ENCODE results near the gene FKBP5.
A peak's percentile ranks its signal among the peaks of the same experiment; 100 is the strongest.

FKBP5 gene

GRCh38 chr6:35723587-35723986 lies 34.9 kb upstream of the FKBP5 start:
- Histone ChIP-seq H3K9me3 (ENCODE audit: control insufficient read depth, low read length) (no peaks in the 10 kb centered on the region), H3K27ac (ENCODE audit: insufficient read depth, low read depth, low read length, poor library complexity, severe bottlenecking) (no peak overlapping the region), H3K4me1 (ENCODE audit: control insufficient read depth, insufficient read depth, low read length) (peaks cover 53% of the 10 kb centered on the region), H3K36me3 (ENCODE audit: control insufficient read depth, insufficient read depth, low read length) (no peaks in the 10 kb centered on the region), H3K27me3 (ENCODE audit: control insufficient read depth, insufficient read depth, low read length, poor library complexity, severe bottlenecking) (no peaks in the 10 kb centered on the region), H3K4me3 (ENCODE audit: insufficient read depth, low read depth, low read length) (no peak overlapping the region)
- 91 to 95% methylated on average over 2 of the region's 2 CpGs for WGBS, 2 experiments

- Histone ChIP-seq H3K27ac (ENCODE audit: insufficient read depth, low read depth, low read length, poor library complexity, severe bottlenecking) (no peak overlapping the region), H3K9me3 (ENCODE audit: control insufficient read depth, low read length) (no peaks in the 10 kb centered on the region), H3K4me1 (ENCODE audit: control insufficient read depth, insufficient read depth, low read length) (peaks cover 52% of the 10 kb centered on the region), H3K27me3 (ENCODE audit: control insufficient read depth, insufficient read depth, low read length, poor library complexity, severe bottlenecking) (no peaks in the 10 kb centered on the region), H3K4me3 (ENCODE audit: insufficient read depth, low read depth, low read length) (no peak overlapping the region), H3K36me3 (ENCODE audit: control insufficient read depth, insufficient read depth, low read length) (no peaks in the 10 kb centered on the region)
- 90 to 92% methylated on average over 10 of the region's 10 CpGs for WGBS, 2 experiments
Measured at GRCh38 chr6:35722121-35722761, 33.5 kb upstream of the FKBP5 start.

GRCh38 chr6:35719830-35720733 lies 31.4 kb upstream of the FKBP5 start:
- H3K27me3 ChIP-seq (ENCODE audit: control insufficient read depth, insufficient read depth, low read length, poor library complexity, severe bottlenecking) = no peaks in the 10 kb centered on the region
- no peaks in the 10 kb centered on the region for H3K9me3 ChIP-seq (ENCODE audit: control insufficient read depth, low read length)
- 27 to 31% methylated on average over 21 of the region's 21 CpGs for WGBS, 2 experiments
- peak overlapping the region; percentile 6 for H3K4me3 ChIP-seq (ENCODE audit: insufficient read depth, low read depth, low read length)
- H3K4me1 ChIP-seq (ENCODE audit: control insufficient read depth, insufficient read depth, low read length) = peaks cover 30% of the 10 kb centered on the region
- H3K36me3 ChIP-seq (ENCODE audit: control insufficient read depth, insufficient read depth, low read length) = no peaks in the 10 kb centered on the region
- H3K27ac ChIP-seq (ENCODE audit: insufficient read depth, low read depth, low read length, poor library complexity, severe bottlenecking) = peak overlapping the region; percentile 63

- Histone ChIP-seq H3K27me3 (ENCODE audit: control insufficient read depth, insufficient read depth, low read length, poor library complexity, severe bottlenecking) (no peaks in the 10 kb centered on the region), H3K36me3 (ENCODE audit: control insufficient read depth, insufficient read depth, low read length) (no peaks in the 10 kb centered on the region), H3K9me3 (ENCODE audit: control insufficient read depth, low read length) (no peaks in the 10 kb centered on the region), H3K4me1 (ENCODE audit: control insufficient read depth, insufficient read depth, low read length) (peaks cover 24% of the 10 kb centered on the region), H3K27ac (ENCODE audit: insufficient read depth, low read depth, low read length, poor library complexity, severe bottlenecking) (peak overlapping the region; percentile 63), H3K4me3 (ENCODE audit: insufficient read depth, low read depth, low read length) (no peak overlapping the region)
- WGBS, 2 experiments = 80 to 92% methylated on average over 5 of the region's 5 CpGs
Measured at GRCh38 chr6:35719404-35719829, 30.7 kb upstream of the FKBP5 start.

DNA sequence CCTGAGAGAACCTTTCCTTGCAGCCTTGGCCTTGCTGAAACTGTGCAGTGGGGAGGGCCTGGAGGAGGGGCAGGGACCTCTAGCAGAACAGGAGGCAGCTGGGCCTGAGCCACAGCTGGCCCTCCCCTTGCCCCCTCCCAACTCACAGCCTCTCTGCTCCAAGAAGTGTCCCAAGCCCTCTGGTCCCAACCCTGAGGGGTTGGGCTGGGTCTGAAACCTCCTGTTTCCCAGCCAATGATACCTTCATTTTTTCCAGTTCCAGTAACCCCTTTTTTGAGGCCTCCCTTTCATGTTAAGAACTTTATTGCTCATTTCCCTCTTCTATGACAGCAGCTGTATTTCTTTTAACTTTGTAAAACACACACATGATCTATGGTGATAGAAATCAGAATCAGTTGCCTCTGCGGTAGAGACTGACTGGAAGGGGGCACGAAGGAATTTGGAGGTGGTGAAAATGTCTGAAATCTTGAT lies 30.2 kb upstream of the FKBP5 start:
- 90 to 94% methylated on average over 2 of the region's 2 CpGs for whole genome bisulfite sequencing, 2 experiments
- no peaks in the 10 kb centered on the region for H3K9me3 ChIP-seq (ENCODE audit: control insufficient read depth, low read length)
- H3K27ac ChIP-seq (ENCODE audit: insufficient read depth, low read depth, low read length, poor library complexity, severe bottlenecking) = no peak overlapping the region
- no peaks in the 10 kb centered on the region for H3K36me3 ChIP-seq (ENCODE audit: control insufficient read depth, insufficient read depth, low read length)
- H3K27me3 ChIP-seq (ENCODE audit: control insufficient read depth, insufficient read depth, low read length, poor library complexity, severe bottlenecking) = no peaks in the 10 kb centered on the region
- H3K4me1 ChIP-seq (ENCODE audit: control insufficient read depth, insufficient read depth, low read length) = peaks cover 22% of the 10 kb centered on the region
- H3K4me3 ChIP-seq (ENCODE audit: insufficient read depth, low read depth, low read length) = no peak overlapping the region

- Histone ChIP-seq H3K36me3 (ENCODE audit: control insufficient read depth, insufficient read depth, low read length) (no peaks in the 10 kb centered on the region), H3K27ac (ENCODE audit: insufficient read depth, low read depth, low read length, poor library complexity, severe bottlenecking) (no peak overlapping the region), H3K4me1 (ENCODE audit: control insufficient read depth, insufficient read depth, low read length) (peaks cover 22% of the 10 kb centered on the region), H3K9me3 (ENCODE audit: control insufficient read depth, low read length) (no peaks in the 10 kb centered on the region), H3K27me3 (ENCODE audit: control insufficient read depth, insufficient read depth, low read length, poor library complexity, severe bottlenecking) (no peaks in the 10 kb centered on the region), H3K4me3 (ENCODE audit: insufficient read depth, low read depth, low read length) (no peak overlapping the region)
- 67% methylated on average over 4 of the region's 4 CpGs for WGBS, 2 experiments
Measured at GRCh38 chr6:35718375-35718736, 29.6 kb upstream of the FKBP5 start.

DNA sequence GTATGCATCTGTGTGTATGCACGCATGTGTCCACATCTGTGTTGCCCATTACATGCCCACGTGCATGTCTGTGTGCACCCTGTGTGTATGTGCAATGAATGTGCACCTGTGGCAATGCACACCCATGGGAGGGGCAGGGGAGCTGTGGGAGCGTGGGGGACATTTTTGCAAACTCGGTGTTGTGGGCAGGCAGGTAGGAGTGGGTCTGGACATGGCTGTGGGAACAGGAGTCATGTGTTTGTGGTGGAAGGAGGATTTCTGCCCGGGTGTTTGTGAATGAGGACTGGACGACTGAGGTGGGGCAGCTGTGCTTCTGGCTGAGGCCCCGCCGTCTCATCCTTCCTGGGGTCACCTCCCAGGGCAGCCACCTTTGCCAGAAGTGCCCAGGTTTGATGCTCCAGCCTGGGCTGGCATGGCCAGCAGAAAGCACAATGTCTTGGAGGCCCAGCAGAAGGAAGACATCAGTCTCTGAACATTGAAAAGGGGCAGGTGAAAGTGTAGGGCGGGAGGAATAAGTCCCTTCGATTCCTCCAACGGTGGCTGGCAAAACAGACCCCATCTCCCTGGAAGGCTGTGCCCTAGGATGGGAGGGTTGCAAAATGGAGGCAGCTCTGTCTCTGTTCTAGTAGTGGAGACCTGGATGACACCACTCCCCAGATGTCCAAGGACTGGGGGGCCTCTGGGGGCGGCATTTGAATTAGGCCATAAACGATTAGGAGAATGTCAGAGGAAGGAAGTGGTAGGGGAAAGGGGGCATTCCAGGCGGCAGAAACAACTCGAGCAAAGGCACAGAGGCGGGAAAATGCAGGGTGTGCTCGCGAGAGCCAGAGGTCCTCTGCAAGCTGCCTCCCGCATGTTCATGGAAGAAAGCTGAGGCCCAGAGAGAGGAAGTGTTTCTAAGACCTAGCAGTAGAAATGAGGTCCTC lies 29.0 kb upstream of the FKBP5 start:
- no peaks in the 10 kb centered on the region for H3K9me3 ChIP-seq (ENCODE audit: control insufficient read depth, low read length)
- no peaks in the 10 kb centered on the region for H3K36me3 ChIP-seq (ENCODE audit: control insufficient read depth, insufficient read depth, low read length)
- H3K27me3 ChIP-seq (ENCODE audit: control insufficient read depth, insufficient read depth, low read length, poor library complexity, severe bottlenecking) = no peaks in the 10 kb centered on the region
- 78 to 82% methylated on average over 19 of the region's 19 CpGs for WGBS, 2 experiments
- H3K27ac ChIP-seq (ENCODE audit: insufficient read depth, low read depth, low read length, poor library complexity, severe bottlenecking) = no peak overlapping the region
- no peak overlapping the region for H3K4me3 ChIP-seq (ENCODE audit: insufficient read depth, low read depth, low read length)
- H3K4me1 ChIP-seq (ENCODE audit: control insufficient read depth, insufficient read depth, low read length) = peaks cover 22% of the 10 kb centered on the region

DNA sequence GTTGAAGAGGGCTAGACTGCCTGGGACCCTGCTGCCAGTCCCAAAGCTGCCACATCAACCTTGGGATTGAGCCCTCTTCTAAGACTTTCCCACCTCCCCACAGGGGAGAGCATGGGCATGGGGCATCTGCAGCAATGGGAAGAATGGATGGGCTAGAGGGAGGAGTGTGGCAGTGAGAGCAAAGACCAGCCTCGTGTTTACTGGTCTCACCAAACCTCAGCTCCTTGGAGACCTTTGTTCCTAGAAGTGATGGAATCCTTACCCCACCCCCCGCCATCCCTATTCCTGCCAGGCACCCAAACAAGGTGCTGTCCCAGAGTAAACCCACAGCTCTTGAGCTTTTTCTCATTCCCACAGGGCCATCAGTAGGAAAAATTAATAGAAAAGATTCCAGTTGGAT lies 28.1 kb upstream of the FKBP5 start:
- Histone ChIP-seq H3K36me3 (ENCODE audit: control insufficient read depth, insufficient read depth, low read length) (no peaks in the 10 kb centered on the region), H3K4me1 (ENCODE audit: control insufficient read depth, insufficient read depth, low read length) (peaks cover 22% of the 10 kb centered on the region), H3K27me3 (ENCODE audit: control insufficient read depth, insufficient read depth, low read length, poor library complexity, severe bottlenecking) (no peaks in the 10 kb centered on the region), H3K4me3 (ENCODE audit: insufficient read depth, low read depth, low read length) (no peak overlapping the region), H3K27ac (ENCODE audit: insufficient read depth, low read depth, low read length, poor library complexity, severe bottlenecking) (no peak overlapping the region), H3K9me3 (ENCODE audit: control insufficient read depth, low read length) (no peaks in the 10 kb centered on the region)
- WGBS, 2 experiments = 49 to 70% methylated on average over 2 of the region's 2 CpGs

DNA sequence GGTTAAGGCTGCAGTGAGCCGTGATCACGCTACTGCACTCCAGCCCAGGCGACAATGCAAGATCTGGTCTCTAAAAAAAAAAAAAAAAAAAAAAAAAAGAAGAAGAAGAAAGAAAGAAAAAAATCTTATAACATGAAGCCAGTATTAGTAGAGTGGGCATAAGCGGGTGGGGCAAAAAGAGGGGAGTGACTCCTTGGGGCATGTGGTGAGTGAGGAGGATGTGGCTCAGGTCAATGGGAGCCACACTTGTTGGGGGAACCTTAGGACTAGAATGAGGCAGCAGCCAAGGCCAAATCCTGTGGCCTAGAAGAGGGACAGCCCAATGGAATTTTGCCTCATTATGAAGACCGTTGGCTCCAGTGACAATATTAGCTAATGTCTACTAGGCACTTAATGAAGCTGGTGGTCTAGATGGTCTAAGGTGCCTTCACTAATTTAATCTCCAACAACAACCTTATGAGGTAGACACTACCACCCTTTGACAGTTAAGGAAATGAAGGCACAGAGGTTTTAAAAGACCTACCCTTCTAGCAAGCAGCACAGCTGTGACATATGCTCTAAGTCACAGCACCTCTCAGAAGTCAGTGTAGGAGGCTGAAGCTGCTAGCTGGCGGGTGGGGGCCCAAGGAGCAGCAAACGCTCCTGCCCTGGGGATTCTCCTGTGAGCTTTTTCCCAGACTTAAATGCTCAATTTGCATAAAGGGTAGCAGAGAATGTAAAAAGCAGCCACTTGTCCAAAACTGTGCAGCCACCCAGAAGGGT lies 24.5 kb upstream of the FKBP5 start:
- peaks cover under 1% of the 10 kb centered on the region for H3K4me1 ChIP-seq (ENCODE audit: control insufficient read depth, insufficient read depth, low read length)
- H3K36me3 ChIP-seq (ENCODE audit: control insufficient read depth, insufficient read depth, low read length) = no peaks in the 10 kb centered on the region
- H3K27ac ChIP-seq (ENCODE audit: insufficient read depth, low read depth, low read length, poor library complexity, severe bottlenecking) = no peak overlapping the region
- no peaks in the 10 kb centered on the region for H3K27me3 ChIP-seq (ENCODE audit: control insufficient read depth, insufficient read depth, low read length, poor library complexity, severe bottlenecking)
- 84 to 85% methylated on average over 7 of the region's 7 CpGs for WGBS, 2 experiments
- H3K4me3 ChIP-seq (ENCODE audit: insufficient read depth, low read depth, low read length) = no peak overlapping the region
- no peaks in the 10 kb centered on the region for H3K9me3 ChIP-seq (ENCODE audit: control insufficient read depth, low read length)

Measured in ectodermal cell (in vitro differentiated cells).